ENCODE data around the gene VSTM4.

VSTM4 gene

GRCh38 chr10:49000437-49001398, 114.6 kb downstream of the VSTM4 start:
- no peaks in the 10 kb centered on the region for H3K9me3 Mint-ChIP-seq
- peaks cover 10% of the 10 kb centered on the region for H3K4me1 Mint-ChIP-seq
- H3K36me3 Mint-ChIP-seq (ENCODE audit: low read depth) = no peaks in the 10 kb centered on the region
- no peak for TF ChIP-seq CTCF (IDR thresholded peaks at IDR 0.05; ENCODE audit: unreplicated experiment in 3 of 3)
- peaks cover 7% of the 10 kb centered on the region for H3K27me3 Mint-ChIP-seq (ENCODE audit: low read depth)
- H3K27ac Mint-ChIP-seq = peak overlapping the region; percentile 2 to 33 (median 31)
- peak overlapping the region in 1 of 3 experiments; percentile 8 for H3K4me3 Mint-ChIP-seq

GRCh38 chr10:48999346-48999745, 116.0 kb downstream of the VSTM4 start:
- no peak for TF ChIP-seq CTCF (IDR thresholded peaks at IDR 0.05; ENCODE audit: unreplicated experiment in 3 of 3)
- H3K36me3 Mint-ChIP-seq (ENCODE audit: low read depth) = no peaks in the 10 kb centered on the region
- H3K9me3 Mint-ChIP-seq = no peaks in the 10 kb centered on the region
- H3K27ac Mint-ChIP-seq = no peak overlapping the region
- peaks cover 7% of the 10 kb centered on the region for H3K27me3 Mint-ChIP-seq (ENCODE audit: low read depth)
- peaks cover 10% of the 10 kb centered on the region for H3K4me1 Mint-ChIP-seq
- no peak overlapping the region for H3K4me3 Mint-ChIP-seq

GRCh38 chr10:48996329-48996728, 119.0 kb downstream of the VSTM4 start:
- TF ChIP-seq CTCF (IDR thresholded peaks at IDR 0.05; ENCODE audit: unreplicated experiment in 3 of 3) = no peak
- H3K4me1 Mint-ChIP-seq = peaks cover 4% of the 10 kb centered on the region
- no peaks in the 10 kb centered on the region for H3K36me3 Mint-ChIP-seq (ENCODE audit: low read depth)
- H3K9me3 Mint-ChIP-seq = no peaks in the 10 kb centered on the region
- H3K4me3 Mint-ChIP-seq = no peak overlapping the region
- peaks cover 8% of the 10 kb centered on the region for H3K27me3 Mint-ChIP-seq (ENCODE audit: low read depth)
- no peak overlapping the region for H3K27ac Mint-ChIP-seq

- Mint-ChIP-seq H3K9me3 (no peaks in the 10 kb centered on the region), H3K27me3 (ENCODE audit: low read depth) (peaks cover 7% of the 10 kb centered on the region), H3K27ac (no peak overlapping the region), H3K4me1 (no peaks in the 10 kb centered on the region), H3K4me3 (no peak overlapping the region), H3K36me3 (ENCODE audit: low read depth) (no peaks in the 10 kb centered on the region)
- no peak for TF ChIP-seq CTCF (IDR thresholded peaks at IDR 0.05; ENCODE audit: unreplicated experiment in 3 of 3)
These were observed 121.7 kb downstream of the VSTM4 start for GRCh38 chr10:48993627-48994026.

- Mint-ChIP-seq H3K4me1 (no peaks in the 10 kb centered on the region), H3K27ac (no peak overlapping the region), H3K4me3 (no peak overlapping the region), H3K27me3 (ENCODE audit: low read depth) (peaks cover 15% of the 10 kb centered on the region), H3K9me3 (no peaks in the 10 kb centered on the region), H3K36me3 (ENCODE audit: low read depth) (no peaks in the 10 kb centered on the region)
- TF ChIP-seq CTCF (IDR thresholded peaks at IDR 0.05; ENCODE audit: unreplicated experiment in 3 of 3) = no peak
These were observed 125.1 kb downstream of the VSTM4 start for GRCh38 chr10:48990226-48990625.

All from nephron (organoid).